H9 (cell line): ENCODE measurements around the gene MYO5B. TPM values are rescaled to one million over a fixed set of nuclear protein-coding genes. Genes with fewer than 3 reads are reported as not detected.

Source experiments
- DNase-seq: peaks from one replicate; pipeline ENCODE4 v3.0.0-alpha.2; 2017
- H2AFZ ChIP-seq: one replicate; pipeline ENCODE4 v1.6.1; 2013; ENCODE audit warnings: mild to moderate bottlenecking, low read length, control low read depth, moderate library complexity
- H2AK5ac ChIP-seq: 2 replicates; pipeline ENCODE4 v1.6.1; 2013; ENCODE audit warnings: low read length, control low read depth, mixed read lengths; ENCODE audit not compliant: insufficient read length
- H2BK120ac ChIP-seq: one replicate; pipeline ENCODE4 v1.6.1; 2013; ENCODE audit warnings: low read depth, mild to moderate bottlenecking, low read length, control low read depth, inconsistent platforms; ENCODE audit not compliant: poor library complexity, severe bottlenecking
- H2BK12ac ChIP-seq: 2 replicates; pipeline ENCODE4 v1.6.1; 2013; ENCODE audit warnings: low read length, control low read depth, mixed read lengths, low read depth; ENCODE audit not compliant: insufficient read length
- H2BK15ac ChIP-seq: 2 replicates; pipeline ENCODE4 v1.6.1; 2013; ENCODE audit warnings: low read depth, low read length, control low read depth
- H2BK20ac ChIP-seq: one replicate; pipeline ENCODE4 v1.6.1; 2013; ENCODE audit warnings: low read depth, mild to moderate bottlenecking, low read length, control low read depth, inconsistent platforms; ENCODE audit not compliant: poor library complexity, severe bottlenecking
- H2BK5ac ChIP-seq: 2 replicates; pipeline ENCODE4 v1.6.1; 2013; ENCODE audit warnings: low read length, control low read depth, mixed read lengths; ENCODE audit not compliant: insufficient read length
- H3K14ac ChIP-seq: 2 replicates; pipeline ENCODE4 v1.6.1; 2013; ENCODE audit warnings: low read length, control low read depth; ENCODE audit not compliant: insufficient read depth
- H3K18ac ChIP-seq: 2 replicates; pipeline ENCODE4 v1.6.1; 2013; ENCODE audit warnings: low read depth, mild to moderate bottlenecking, mixed read lengths, low read length, control low read depth; ENCODE audit not compliant: insufficient read length
- H3K23ac ChIP-seq: 2 replicates; pipeline ENCODE4 v1.6.1; 2013; ENCODE audit warnings: low read length, control low read depth, mixed read lengths, low read depth; ENCODE audit not compliant: insufficient read length
- H3K23me2 ChIP-seq: 2 replicates; pipeline ENCODE4 v1.6.1; 2013; ENCODE audit warnings: low read depth, mild to moderate bottlenecking, mixed read lengths, low read length, control low read depth; ENCODE audit not compliant: insufficient read length, poor library complexity, severe bottlenecking
- H3K27ac ChIP-seq: 2 replicates; pipeline ENCODE4 v1.5.1; 2013; ENCODE audit warnings: low read length, control low read depth, mixed read lengths, low read depth; ENCODE audit not compliant: insufficient read length
- H3K27me3 ChIP-seq: 2 replicates; pipeline ENCODE4 v1.6.1; 2013; ENCODE audit warnings: low read length, control low read depth, inconsistent platforms; ENCODE audit not compliant: insufficient read depth
- H3K4ac ChIP-seq: 2 replicates; pipeline ENCODE4 v1.6.1; 2013; ENCODE audit warnings: low read depth, mild to moderate bottlenecking, control low read depth, inconsistent platforms, low read length, moderate library complexity
- H3K4me1 ChIP-seq: 2 replicates; pipeline ENCODE4 v1.6.1; 2013; ENCODE audit warnings: low read length, control low read depth, inconsistent platforms; ENCODE audit not compliant: insufficient read depth
- H3K4me2 ChIP-seq: 2 replicates; pipeline ENCODE4 v1.6.1; 2013; ENCODE audit warnings: low read length, control low read depth, mixed read lengths; ENCODE audit not compliant: insufficient read length, insufficient read depth
- H3K56ac ChIP-seq: 2 replicates; pipeline ENCODE4 v1.6.1; 2013; ENCODE audit warnings: low read depth, mild to moderate bottlenecking, mixed read lengths, low read length, control low read depth; ENCODE audit not compliant: insufficient read length
- H3K79me1 ChIP-seq: 2 replicates; pipeline ENCODE4 v1.6.1; 2013; ENCODE audit warnings: low read depth, mild to moderate bottlenecking, moderate library complexity, low read length, control low read depth, inconsistent platforms; ENCODE audit not compliant: insufficient read depth, poor library complexity, severe bottlenecking
- H3K79me2 ChIP-seq: 2 replicates; pipeline ENCODE4 v1.6.1; 2013; ENCODE audit warnings: low read length, control low read depth, inconsistent platforms; ENCODE audit not compliant: insufficient read depth
- H3K9ac ChIP-seq: 2 replicates; pipeline ENCODE4 v1.6.1; 2013; ENCODE audit warnings: low read length, control low read depth, mixed read lengths; ENCODE audit not compliant: insufficient read length; ENCODE audit errors: extremely low read depth
- H3K9me3 ChIP-seq: one replicate; pipeline ENCODE4 v1.6.1; 2013; ENCODE audit warnings: low read depth, low read length, inconsistent platforms; ENCODE audit not compliant: control insufficient read depth
- H3T11ph ChIP-seq: one replicate; pipeline ENCODE4 v1.6.1; 2013; ENCODE audit warnings: mild to moderate bottlenecking, low read length, control low read depth, inconsistent platforms
- H4K20me1 ChIP-seq: one replicate; pipeline ENCODE4 v1.6.1; 2013; ENCODE audit not compliant: control insufficient read depth, insufficient read length, insufficient read depth
- H4K5ac ChIP-seq: 2 replicates; pipeline ENCODE4 v1.6.1; 2013; ENCODE audit warnings: low read depth, mild to moderate bottlenecking, mixed read lengths, low read length, control low read depth; ENCODE audit not compliant: insufficient read length
- H4K8ac ChIP-seq: replicated peaks from 2 replicates; pipeline ENCODE4 v1.6.1; 2013; ENCODE audit warnings: low read length, control low read depth, mixed read lengths, low read depth; ENCODE audit not compliant: insufficient read length
- H4K91ac ChIP-seq: 2 replicates; pipeline ENCODE4 v1.6.1; 2013; ENCODE audit warnings: low read depth, mild to moderate bottlenecking, moderate library complexity, mixed read lengths, low read length, control low read depth; ENCODE audit not compliant: insufficient read length
- H3K27ac Mint-ChIP-seq, 3 experiments: 2 replicates in 2 of 3; 3 replicates in 1 of 3; pipeline ENCODE4 v1.8.0; 2020 to 2021; ENCODE audit warnings: mixed read lengths in 3 of 3, mild to moderate bottlenecking in 1 of 3, moderate library complexity in 1 of 3
- H3K27me3 Mint-ChIP-seq: 2 replicates; pipeline ENCODE4 v1.8.0; 2021; ENCODE audit warnings: low read depth, mild to moderate bottlenecking, moderate library complexity, mixed read lengths
- H3K36me3 Mint-ChIP-seq, 3 experiments: 2 replicates in 2 of 3; 3 replicates in 1 of 3; pipeline ENCODE4 v1.8.0; 2020 to 2021; ENCODE audit warnings: low read depth in 3 of 3, mixed read lengths in 3 of 3; ENCODE audit not compliant: insufficient read depth in 1 of 3
- H3K4me1 Mint-ChIP-seq, 2 experiments: 2 replicates each; pipeline ENCODE4 v1.8.0; 2020; ENCODE audit warnings: mixed read lengths in 2 of 2
- H3K4me3 Mint-ChIP-seq, 2 experiments: 2 replicates in 1 of 2; 3 replicates in 1 of 2; pipeline ENCODE4 v1.8.0; 2020 to 2021; ENCODE audit warnings: mild to moderate bottlenecking in 2 of 2, mixed read lengths in 2 of 2, moderate library complexity in 1 of 2
- H3K9me3 Mint-ChIP-seq, 2 experiments: 2 replicates in 1 of 2; 3 replicates in 1 of 2; pipeline ENCODE4 v1.8.0; 2020; ENCODE audit warnings: mild to moderate bottlenecking in 2 of 2, mixed read lengths in 2 of 2, moderate library complexity in 1 of 2
- CTCF ChIP-seq: fragments of 200-600 bp; sonication (generic); conservative IDR thresholded peaks from 3 replicates; pipeline ENCODE4 v1.8.0; 2021; ENCODE audit warnings: antibody characterized with exemption, mild to moderate bottlenecking
- WGBS: extraction: QIAGEN DNeasy Blood & Tissue Kit; methylation state at CpG from one replicate; pipeline ENCODE4 v1.1.7; 2013; ENCODE audit warnings: missing lambda C conversion rate, low lambda C conversion rate, mixed read lengths; ENCODE audit not compliant: insufficient read length; ENCODE audit errors: extremely low coverage; 5-methylcytosine and 5-hydroxymethylcytosine counted together
- total RNA-seq: library from RNA; stranded (reverse); gene quantifications from 2 replicates; pipeline ENCODE4 v1.2.1, GENCODE V29; 2021

Gene MYO5B
- total RNA-seq, 1 experiment from 2014 or later: 9.3 TPM

GRCh38 chr18:49961271-49961670, 233.7 kb downstream of the MYO5B start:
- Histone ChIP-seq H3K18ac (no peak overlapping the region), H3K56ac (no peak overlapping the region), H3K4me1 (no peaks in the 10 kb centered on the region), H4K20me1 (no peaks in the 10 kb centered on the region), H3K14ac (no peak overlapping the region), H2AFZ (no peak overlapping the region), H3K9me3 (no peaks in the 10 kb centered on the region), H4K91ac (no peak overlapping the region), H4K8ac (no peak overlapping the region), H3T11ph (no peak overlapping the region), H3K79me2 (no peaks in the 10 kb centered on the region), H3K79me1 (no peaks in the 10 kb centered on the region), H3K4ac (no peak overlapping the region), H2BK20ac (no peak overlapping the region), H2BK120ac (no peak overlapping the region), H2BK12ac (no peak overlapping the region), H3K27ac (no peak overlapping the region), H3K4me2 (no peak overlapping the region), H3K23ac (no peak overlapping the region), H4K5ac (no peak overlapping the region), H2BK5ac (no peak overlapping the region), H2BK15ac (no peak overlapping the region), H2AK5ac (no peak overlapping the region), H3K23me2 (no peaks in the 10 kb centered on the region), H3K9ac (no peak overlapping the region), H3K27me3 (no peaks in the 10 kb centered on the region)
- WGBS: no CpG with 5 or more reads among the region's 2 CpGs
- Mint-ChIP-seq H3K9me3 (no peaks in the 10 kb centered on the region; a peak in 1 of 5 replicates), H3K4me3 (no peak overlapping the region), H3K27ac (no peak overlapping the region), H3K4me1 (no peaks in the 10 kb centered on the region), H3K36me3 (no peaks in the 10 kb centered on the region; a peak in 1 of 7 replicates), H3K27me3 (peaks cover 2% of the 10 kb centered on the region; the same call in 1 of the 2 replicates)
- no peak for TF ChIP-seq CTCF
- no peak for DNase-seq
